ENCODE measurements around the gene GRID1.
"Not testable (repeated sequence)": the region's sequence is repeated elsewhere in the genome, so short reads cannot be mapped to it uniquely, and the experiment has no call there.

Gene GRID1

GRCh38 chr10:86107131-86107530 lies 259.5 kb downstream of the GRID1 start:
- no peak for DNase-seq (ENCODE audit: low spot score)

- no peak for DNase-seq (ENCODE audit: low spot score)
Observed at GRCh38 chr10:86106616-86107015, 260.0 kb downstream of the GRID1 start.

- DNase-seq (ENCODE audit: low spot score): no peak
Observed at GRCh38 chr10:86105640-86106039, 261.0 kb downstream of the GRID1 start.

GRCh38 chr10:86105181-86105580 lies 261.4 kb downstream of the GRID1 start:
- no peak for DNase-seq (ENCODE audit: low spot score)

GRCh38 chr10:86104611-86105145 lies 261.9 kb downstream of the GRID1 start:
- DNase-seq (ENCODE audit: low spot score): no peak

GRCh38 chr10:86104156-86104555 lies 262.4 kb downstream of the GRID1 start:
- no peak for DNase-seq (ENCODE audit: low spot score)

- no peak for DNase-seq (ENCODE audit: low spot score)
Observed at GRCh38 chr10:86103391-86104101, 263.0 kb downstream of the GRID1 start.

- no peak for DNase-seq (ENCODE audit: low spot score)
Observed at GRCh38 chr10:86102451-86102850, 264.1 kb downstream of the GRID1 start.

GRCh38 chr10:86102031-86102430 lies 264.6 kb downstream of the GRID1 start:
- no peak for DNase-seq (ENCODE audit: low spot score)

GRCh38 chr10:86100581-86101061 lies 266.0 kb downstream of the GRID1 start:
- no peak for DNase-seq (ENCODE audit: low spot score)

- no peak for DNase-seq (ENCODE audit: low spot score)
Observed at GRCh38 chr10:86099542-86100334, 266.9 kb downstream of the GRID1 start.

GRCh38 chr10:86098187-86098881 lies 268.3 kb downstream of the GRID1 start:
- DNase-seq (ENCODE audit: low spot score): no peak

GRCh38 chr10:86095061-86095460 lies 271.5 kb downstream of the GRID1 start:
- not testable (repeated sequence) for DNase-seq (ENCODE audit: low spot score)

GRCh38 chr10:86092311-86092710 lies 274.3 kb downstream of the GRID1 start:
- DNase-seq (ENCODE audit: low spot score): not testable (repeated sequence)

- no peak for DNase-seq (ENCODE audit: low spot score)
Observed at GRCh38 chr10:86091216-86091615, 275.4 kb downstream of the GRID1 start.

GRCh38 chr10:86090807-86091206 lies 275.8 kb downstream of the GRID1 start:
- no peak for DNase-seq (ENCODE audit: low spot score)

GRCh38 chr10:86087716-86088115 lies 278.9 kb downstream of the GRID1 start:
- no peak for DNase-seq (ENCODE audit: low spot score)

GRCh38 chr10:86086418-86086817 lies 280.2 kb downstream of the GRID1 start:
- DNase-seq (ENCODE audit: low spot score): no peak

- DNase-seq (ENCODE audit: low spot score): no peak
Observed at GRCh38 chr10:86085686-86086085, 280.9 kb downstream of the GRID1 start.

GRCh38 chr10:86085136-86085535 lies 281.5 kb downstream of the GRID1 start:
- DNase-seq (ENCODE audit: low spot score): no peak

- no peak for DNase-seq (ENCODE audit: low spot score)
Observed at GRCh38 chr10:86084585-86084984, 282.0 kb downstream of the GRID1 start.

- DNase-seq (ENCODE audit: low spot score): no peak
Observed at GRCh38 chr10:86083664-86084175, 282.9 kb downstream of the GRID1 start.
